Prostate gland (tissue), 2 donors: ENCODE measurements around the gene UGT2A1. TPM values are rescaled to one million over a fixed set of nuclear protein-coding genes. Genes with fewer than 3 reads are reported as not detected.

ENCODE experiments used
- DNase-seq: peaks from one replicate; pipeline ENCODE4 v3.0.0-alpha.2; 2019; ENCODE audit warnings: low spot score
- H3K27ac ChIP-seq, 2 donors: fragments of 200-600 bp; sonication (generic); 2 replicates each; pipeline ENCODE4 v1.5.1; 2017 to 2019
- H3K27me3 ChIP-seq: fragments of 200-600 bp; sonication (generic); replicated peaks from 2 replicates; pipeline ENCODE4 v1.5.1; 2019; ENCODE audit not compliant: insufficient read depth
- H3K36me3 ChIP-seq, 2 donors: fragments of 200-600 bp; sonication (generic); 1 replicate in 1 of 2; 2 replicates in 1 of 2; pipeline versions ENCODE4 v1.5.1 to v1.8.1; 2017 to 2019
- H3K4me1 ChIP-seq: fragments of 200-600 bp; sonication (generic); replicated peaks from 2 replicates; pipeline ENCODE4 v1.5.1; 2019
- H3K4me3 ChIP-seq, 2 donors: fragments of 200-600 bp; sonication (generic); 2 replicates each; pipeline ENCODE4 v1.5.1; 2017 to 2019
- H3K9me3 ChIP-seq: fragments of 200-600 bp; sonication (generic); 2 replicates; pipeline ENCODE4 v1.5.1; 2017
- CTCF ChIP-seq, 4 experiments: fragments of 200-600 bp in 2 of 4; fragments of 450-650 bp in 2 of 4; sonication (generic) in 2 of 4; IDR thresholded peaks; 1 replicate in 3 of 4; 2 replicates in 1 of 4; pipeline ENCODE4 v1.5.1; 2016 to 2019; ENCODE audit warnings: antibody characterized with exemption in 4 of 4, mild to moderate bottlenecking in 2 of 4, moderate library complexity in 2 of 4
- POLR2A ChIP-seq: fragments of 450-650 bp; IDR thresholded peaks from one replicate; pipeline ENCODE4 v1.6.1; 2016; ENCODE audit warnings: antibody characterized with exemption, mild to moderate bottlenecking
- POLR2AphosphoS5 ChIP-seq: sonication (generic); formaldehyde crosslinking; IDR thresholded peaks from one replicate; pipeline ENCODE4 v1.6.1; 2017; ENCODE audit warnings: antibody characterized with exemption
- WGBS: methylation state at CpG from one replicate; pipeline ENCODE4 v1.1.5; 2018; 5-methylcytosine and 5-hydroxymethylcytosine counted together
- intact Hi-C: fragments of 100-400 bp; cut with DNase I; formaldehyde crosslinking; loops from one replicate; pipeline ENCODE4 v1.14.2; 2022
- total RNA-seq, 2 donors: library from RNA; depleted of rRNA; stranded (reverse); fragments of >200 nt; gene quantifications; one replicate each; pipeline ENCODE4 v1.1.0, GENCODE V29; 2016

Gene UGT2A1
- not detected for total RNA-seq

GRCh38 chr4:69653147-69653546 lies at the start of gene UGT2A1:
UGT2A1 (minus strand) TSS chr4:69653247; CDS start chr4:69647644, 5,603 bp downstream.
- Histone ChIP-seq H3K4me1 (no peaks in the 10 kb centered on the region), H3K27me3 (no peaks in the 10 kb centered on the region), H3K27ac (no peak within 1 kb of the TSS), H3K4me3 (no peak within 1 kb of the TSS), H3K36me3 (no peaks in the 10 kb centered on the region), H3K9me3 (no peaks in the 10 kb centered on the region)
- intact Hi-C loops: no loop called here
- TF ChIP-seq CTCF (IDR thresholded peaks at IDR 0.05): no peak
- no peak for TF ChIP-seq POLR2AphosphoS5
- TF ChIP-seq POLR2A: no peak
- DNase-seq: no peak
- 88% methylated on average over 1 of the region's 1 CpG for WGBS

- intact Hi-C loops: no loop called here
- Histone ChIP-seq H3K4me3 (no peak overlapping the region), H3K36me3 (no peaks in the 10 kb centered on the region), H3K4me1 (no peaks in the 10 kb centered on the region), H3K27me3 (no peaks in the 10 kb centered on the region), H3K9me3 (no peaks in the 10 kb centered on the region), H3K27ac (no peak overlapping the region)
- 97% methylated on average over 3 of the region's 3 CpGs for WGBS
- TF ChIP-seq POLR2A: no peak
- DNase-seq: no peak
These were observed 49.2 kb upstream of the UGT2A1 start for GRCh38 chr4:69702201-69702600.

DNA sequence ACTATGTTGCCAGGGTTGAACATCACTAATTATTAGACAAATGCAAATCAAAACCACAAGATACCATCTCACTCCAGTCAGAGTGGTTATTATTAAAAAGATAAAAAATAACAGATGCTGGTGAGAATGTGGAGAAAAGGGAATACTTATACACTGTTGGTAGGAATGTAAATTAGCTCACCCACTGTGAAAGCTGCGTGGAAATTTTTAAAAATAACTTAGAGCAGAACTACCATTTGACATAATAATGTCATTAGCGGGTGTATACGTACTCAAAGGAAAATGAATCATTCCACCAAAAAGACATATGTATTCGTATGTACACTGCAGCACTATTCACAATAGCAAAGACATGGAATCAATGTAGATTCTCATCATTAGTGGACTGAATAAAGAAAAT lies 48.6 kb upstream of the UGT2A1 start:
- Histone ChIP-seq H3K9me3 (no peaks in the 10 kb centered on the region), H3K36me3 (no peaks in the 10 kb centered on the region), H3K27me3 (no peaks in the 10 kb centered on the region), H3K4me1 (no peaks in the 10 kb centered on the region), H3K27ac (no peak overlapping the region), H3K4me3 (no peak overlapping the region)
- 95% methylated on average over 4 of the region's 4 CpGs for WGBS
- intact Hi-C loops: no loop called here
- TF ChIP-seq POLR2AphosphoS5 (no peak), POLR2A (no peak), CTCF (IDR thresholded peaks at IDR 0.05) (no peak)
- no peak for DNase-seq

GRCh38 chr4:69697536-69698242 lies 44.6 kb upstream of the UGT2A1 start:
- Histone ChIP-seq H3K9me3 (no peaks in the 10 kb centered on the region), H3K27me3 (no peaks in the 10 kb centered on the region), H3K36me3 (no peaks in the 10 kb centered on the region), H3K4me1 (no peaks in the 10 kb centered on the region), H3K4me3 (no peak overlapping the region), H3K27ac (no peak overlapping the region)
- no peak for DNase-seq
- TF ChIP-seq CTCF (IDR thresholded peaks at IDR 0.05) (no peak), POLR2A (no peak), POLR2AphosphoS5 (no peak)
- 94% methylated on average over 1 of the region's 1 CpG for WGBS
- intact Hi-C loops: no loop called here

GRCh38 chr4:69689599-69689998 lies 36.6 kb upstream of the UGT2A1 start:
- WGBS: 3% methylated on average over 1 of the region's 1 CpG
- Histone ChIP-seq H3K4me1 (no peaks in the 10 kb centered on the region), H3K36me3 (no peaks in the 10 kb centered on the region), H3K27me3 (no peaks in the 10 kb centered on the region), H3K4me3 (no peak overlapping the region), H3K9me3 (no peaks in the 10 kb centered on the region), H3K27ac (no peak overlapping the region)
- DNase-seq: peak; percentile 7
- intact Hi-C loops: no loop called here
- TF ChIP-seq CTCF (IDR thresholded peaks at IDR 0.05) (peak in 3 of 4 experiments; percentile 61 to 81 (median 72)), POLR2A (no peak), POLR2AphosphoS5 (no peak)
